HG03378 (cell line): ENCODE results near the gene ZNF451.

ENCODE experiments used
- ATAC-seq: cut with Tn5 transposase; IDR thresholded peaks from one replicate; pipeline ENCODE4 v1.9.1; 2021; ENCODE audit warnings: mild to moderate bottlenecking, moderate library complexity; ENCODE audit not compliant: unreplicated experiment

ZNF451 gene

GRCh38 chr6:57147955-57148858 is 58.2 kb downstream of the ZNF451 start:
- ATAC-seq: no peak

- ATAC-seq: no peak
These were observed 68.7 kb downstream of the ZNF451 start for GRCh38 chr6:57158658-57159057.

GRCh38 chr6:57159127-57159526 is 69.1 kb downstream of the ZNF451 start:
- no peak for ATAC-seq

DNA sequence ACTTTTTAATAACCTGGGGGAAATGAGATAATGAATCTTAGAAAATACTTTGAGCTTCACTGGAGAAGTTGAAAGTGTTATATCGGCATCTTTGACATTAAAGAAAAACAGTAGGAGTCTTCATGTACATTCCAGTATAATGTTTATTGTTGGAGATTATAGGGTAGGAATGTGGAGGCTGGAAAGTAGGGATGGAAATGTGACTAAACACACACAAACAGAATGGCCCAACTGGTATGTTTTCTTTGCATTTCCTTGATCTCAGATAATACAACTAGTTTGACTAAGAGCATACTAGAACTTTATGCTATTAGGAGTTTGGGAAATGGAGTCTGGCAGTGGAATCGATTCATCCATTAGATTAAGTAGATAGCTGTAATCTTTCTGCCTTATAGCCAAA is 72.0 kb downstream of the ZNF451 start:
- no peak for ATAC-seq

DNA sequence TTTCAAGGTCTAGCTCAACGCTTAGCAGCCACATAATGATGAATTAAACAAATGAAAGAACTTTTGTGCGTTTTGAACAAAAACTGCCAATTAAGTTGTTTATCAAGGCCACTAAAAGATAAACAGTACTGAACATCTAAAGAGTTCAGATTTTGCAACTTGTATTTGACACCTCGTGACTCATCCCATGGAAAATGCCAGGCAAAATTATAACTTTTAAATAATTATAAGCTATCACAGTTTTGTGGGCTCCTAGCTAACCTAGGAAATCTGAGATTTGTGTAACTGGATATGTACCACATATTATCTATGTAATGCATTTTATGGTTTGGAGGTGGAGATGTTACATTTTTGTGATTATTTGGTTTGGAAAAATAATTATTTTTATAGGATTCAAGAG is 72.5 kb downstream of the ZNF451 start:
- ATAC-seq: no peak

GRCh38 chr6:57163956-57164355 is 74.0 kb downstream of the ZNF451 start:
- no peak for ATAC-seq

- no peak for ATAC-seq
These were observed 75.1 kb downstream of the ZNF451 start for GRCh38 chr6:57165080-57165479.

DNA sequence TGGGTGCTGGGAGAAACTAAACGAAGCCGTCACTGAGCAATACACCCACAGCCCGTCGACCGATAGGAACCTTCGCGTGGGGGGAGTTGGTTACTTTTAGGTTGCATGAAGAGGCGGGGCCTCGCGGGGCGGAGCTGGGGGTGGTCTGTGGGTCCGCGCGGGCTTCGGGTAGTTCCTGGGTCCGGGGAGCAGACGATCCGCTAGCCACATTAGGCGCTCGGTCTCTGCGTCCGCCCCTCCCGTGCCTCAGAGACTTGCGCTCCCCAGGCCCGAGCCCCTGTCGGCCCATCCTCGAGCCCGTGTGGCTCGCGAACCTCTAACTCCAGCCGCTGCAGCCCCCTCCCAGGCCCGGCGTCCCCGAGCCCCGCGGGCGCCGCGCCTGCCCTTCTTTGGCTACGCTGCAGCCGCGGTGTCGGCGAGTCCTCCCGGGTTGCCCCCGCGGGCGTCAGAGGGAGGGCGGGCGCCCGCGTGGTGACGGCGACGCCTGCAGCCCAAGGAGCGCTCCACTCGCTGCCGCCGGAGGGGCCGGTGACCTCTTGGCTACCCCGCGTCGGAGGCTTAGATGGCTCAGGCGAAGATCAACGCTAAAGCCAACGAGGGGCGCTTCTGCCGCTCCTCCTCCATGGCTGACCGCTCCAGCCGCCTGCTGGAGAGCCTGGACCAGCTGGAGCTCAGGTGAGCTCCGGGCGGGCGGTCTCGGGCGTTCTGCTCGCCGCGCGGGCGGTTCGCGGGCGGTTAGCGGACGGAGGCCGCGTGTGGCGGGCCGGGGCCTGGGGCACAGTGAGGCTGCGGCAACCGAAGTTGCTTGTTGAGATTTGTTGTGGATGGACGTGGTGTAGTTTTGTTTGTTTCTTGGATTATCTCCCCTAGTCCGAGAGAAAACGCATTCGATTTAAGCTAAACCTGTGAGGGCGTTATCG is 82.4 kb downstream of the ZNF451 start, which contains the start of gene BAG2:
Gene BAG2 (plus strand): TSS at position 191 of the 920 bp plus-strand sequence. CDS start 372 bp downstream, at position 563.
- ATAC-seq: peak; percentile 82

DNA sequence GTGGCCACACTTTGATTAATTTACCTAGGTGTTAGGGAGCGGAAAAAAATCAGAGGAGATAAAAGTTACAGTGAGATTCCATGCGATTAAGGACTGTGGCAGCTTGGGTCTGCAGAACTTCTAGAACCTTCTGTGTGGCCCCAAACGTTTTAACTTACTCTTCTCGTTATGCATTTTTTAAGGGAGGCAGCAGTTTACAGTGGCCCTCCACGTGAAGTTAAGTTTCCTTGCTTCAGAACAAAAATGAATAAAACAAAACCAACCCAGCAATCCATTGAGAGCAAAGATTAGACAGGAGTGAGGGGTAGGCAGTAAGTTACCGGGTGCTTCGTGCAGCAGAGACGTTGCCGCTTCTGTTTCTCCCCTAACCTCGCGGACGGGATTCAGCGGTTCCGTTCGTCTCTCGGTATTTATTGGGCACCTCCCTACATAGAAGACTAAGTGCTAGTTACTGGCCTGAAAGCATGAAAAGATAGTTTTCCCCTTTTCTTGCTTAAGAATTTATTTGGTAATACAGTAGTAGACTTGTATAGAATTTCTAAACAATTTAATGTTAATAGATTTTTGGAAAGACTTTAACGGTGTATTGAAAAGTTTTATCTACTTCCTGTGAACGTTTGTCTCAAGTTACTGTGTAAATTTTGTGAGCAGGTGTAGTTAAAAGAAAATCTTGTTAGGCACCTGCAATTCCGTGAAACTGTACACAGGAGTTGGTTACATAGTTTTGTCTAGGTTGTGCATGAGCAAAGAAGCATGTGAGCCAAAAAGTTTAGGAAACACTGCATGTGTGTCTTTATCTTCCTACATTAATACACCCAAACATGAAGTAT is 83.3 kb downstream of the ZNF451 start:
- ATAC-seq: no peak

GRCh38 chr6:57173886-57174510 is 84.0 kb downstream of the ZNF451 start:
- ATAC-seq: no peak

DNA sequence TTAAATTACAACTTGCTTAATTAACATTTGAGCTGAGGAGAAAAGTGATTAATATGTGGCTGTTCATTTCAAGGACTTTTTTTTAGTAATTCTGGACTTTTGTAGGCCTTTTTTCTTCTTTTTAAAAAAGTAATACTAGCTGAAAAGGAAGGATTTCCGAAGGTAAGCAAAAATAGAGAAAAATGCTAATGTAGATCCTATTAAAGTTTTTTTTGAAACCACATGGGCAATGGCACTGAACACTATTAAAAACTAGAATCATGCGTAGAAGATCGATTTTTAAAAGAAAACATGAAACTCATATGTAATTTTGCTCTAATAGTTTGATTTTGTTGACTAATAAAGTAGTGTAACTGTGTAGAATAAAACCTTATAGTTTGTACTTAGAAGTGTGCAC is 84.5 kb downstream of the ZNF451 start:
- ATAC-seq: no peak

DNA sequence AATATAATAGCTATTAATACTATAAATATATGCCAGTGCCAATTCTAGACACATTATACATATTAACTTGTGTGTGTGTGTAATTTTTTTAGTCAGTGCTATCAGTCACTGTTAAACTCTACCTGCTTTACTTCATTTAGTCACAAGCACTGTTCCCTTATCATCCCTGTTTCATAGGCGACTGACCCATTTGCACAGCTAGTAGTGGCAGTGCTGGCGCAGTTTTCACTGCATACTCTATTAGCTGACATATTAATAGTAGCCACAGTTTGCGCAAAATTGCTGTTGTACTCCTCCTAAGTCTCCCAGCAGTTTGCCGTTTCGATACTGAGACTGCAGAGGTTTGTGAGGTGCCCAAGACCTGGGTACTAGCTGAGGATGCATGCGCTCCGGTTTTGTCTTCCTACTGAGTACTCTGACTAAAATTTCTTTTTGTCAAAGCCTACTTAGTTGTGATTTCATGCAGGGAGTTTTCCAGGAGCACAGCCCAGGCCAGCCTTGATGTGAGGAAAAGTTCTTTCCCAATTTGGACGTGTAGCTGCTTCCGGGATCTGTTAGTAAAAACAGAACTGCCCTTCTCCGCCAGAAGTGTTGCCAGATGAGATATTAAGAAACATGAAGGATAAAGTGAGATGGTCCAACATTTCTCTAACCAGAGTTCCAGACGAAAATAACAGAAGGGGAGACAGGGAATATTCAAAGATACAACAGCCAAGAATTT is 87.7 kb downstream of the ZNF451 start:
- ATAC-seq: no peak

DNA sequence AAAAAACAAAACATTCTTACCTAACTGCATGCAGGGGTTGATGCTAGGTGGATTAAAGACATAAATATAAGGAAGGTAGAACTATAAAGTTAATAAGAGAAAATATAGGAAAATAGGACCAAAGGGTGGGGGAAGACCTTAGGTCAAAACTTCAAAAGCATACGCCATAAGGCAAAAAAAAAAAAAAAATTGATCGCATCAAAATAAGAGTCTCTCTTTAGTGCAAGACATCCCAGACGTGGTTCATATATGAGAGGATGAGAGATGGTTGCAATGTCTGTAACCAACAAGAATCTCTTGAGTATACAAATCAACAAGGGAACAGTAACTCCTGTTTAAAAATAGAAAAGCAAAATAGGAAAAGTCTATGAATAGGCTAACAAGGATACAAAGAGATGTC is 90.6 kb downstream of the ZNF451 start:
- no peak for ATAC-seq

- ATAC-seq: no peak
These were observed 92.0 kb downstream of the ZNF451 start for GRCh38 chr6:57182017-57182432.

DNA sequence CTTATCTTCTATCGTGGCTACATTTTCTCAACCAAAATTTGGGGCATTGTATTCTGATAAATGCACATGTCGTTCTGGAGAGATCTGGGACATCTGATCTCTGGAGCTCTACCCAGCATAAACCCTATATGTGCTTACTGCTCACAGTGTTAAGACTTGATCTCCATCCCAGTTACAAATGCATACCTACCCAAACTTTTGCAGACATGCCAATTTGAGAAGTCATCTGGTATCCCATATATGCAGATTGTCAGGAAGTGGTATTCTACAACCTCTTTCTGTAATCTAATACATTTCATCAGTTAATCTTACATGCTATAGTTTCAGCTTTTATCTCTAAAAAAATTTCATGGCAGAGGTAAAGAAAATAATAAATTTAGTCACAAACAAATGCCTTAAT is 93.3 kb downstream of the ZNF451 start:
- no peak for ATAC-seq

DNA sequence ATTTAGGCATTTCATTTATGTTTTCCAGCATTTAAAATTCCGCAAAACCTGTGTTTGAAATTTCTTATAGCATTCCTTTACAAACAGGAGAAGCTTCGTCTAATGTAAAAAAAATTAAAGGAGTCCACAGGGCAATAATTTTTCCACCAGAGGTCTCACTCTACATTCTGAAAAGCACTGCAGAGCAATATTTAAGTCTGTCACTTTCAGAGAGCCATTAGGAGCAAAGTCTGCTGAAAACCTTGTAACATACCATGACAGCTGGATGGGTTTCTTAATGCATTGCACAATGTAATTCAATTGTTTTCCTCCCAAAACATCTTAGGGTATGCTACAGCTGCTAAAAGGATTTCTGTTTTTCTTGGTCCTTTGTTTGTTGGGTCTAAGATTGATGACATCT is 100.2 kb downstream of the ZNF451 start:
- no peak for ATAC-seq

- no peak for ATAC-seq
These were observed 103.2 kb downstream of the ZNF451 start for GRCh38 chr6:57193177-57193576.

DNA sequence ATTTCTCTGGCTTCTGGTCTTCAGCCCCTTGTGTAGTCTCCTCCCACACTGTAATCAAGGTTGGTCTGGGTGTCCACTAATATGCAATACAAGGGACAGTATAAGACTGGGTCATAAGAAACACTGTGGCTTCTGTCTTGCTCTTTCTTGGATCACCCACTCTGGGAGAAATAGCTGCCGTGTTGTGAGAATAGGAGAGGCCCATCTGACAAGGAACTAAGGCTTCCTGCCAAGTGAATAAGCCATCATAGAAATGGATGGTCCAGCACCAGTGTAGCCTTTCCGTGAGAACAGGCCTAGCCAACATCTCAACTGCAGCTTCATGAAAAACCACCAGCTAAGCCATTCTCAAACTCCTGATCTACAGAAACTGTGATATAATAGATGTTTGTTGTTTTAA is 105.5 kb downstream of the ZNF451 start:
- no peak for ATAC-seq

DNA sequence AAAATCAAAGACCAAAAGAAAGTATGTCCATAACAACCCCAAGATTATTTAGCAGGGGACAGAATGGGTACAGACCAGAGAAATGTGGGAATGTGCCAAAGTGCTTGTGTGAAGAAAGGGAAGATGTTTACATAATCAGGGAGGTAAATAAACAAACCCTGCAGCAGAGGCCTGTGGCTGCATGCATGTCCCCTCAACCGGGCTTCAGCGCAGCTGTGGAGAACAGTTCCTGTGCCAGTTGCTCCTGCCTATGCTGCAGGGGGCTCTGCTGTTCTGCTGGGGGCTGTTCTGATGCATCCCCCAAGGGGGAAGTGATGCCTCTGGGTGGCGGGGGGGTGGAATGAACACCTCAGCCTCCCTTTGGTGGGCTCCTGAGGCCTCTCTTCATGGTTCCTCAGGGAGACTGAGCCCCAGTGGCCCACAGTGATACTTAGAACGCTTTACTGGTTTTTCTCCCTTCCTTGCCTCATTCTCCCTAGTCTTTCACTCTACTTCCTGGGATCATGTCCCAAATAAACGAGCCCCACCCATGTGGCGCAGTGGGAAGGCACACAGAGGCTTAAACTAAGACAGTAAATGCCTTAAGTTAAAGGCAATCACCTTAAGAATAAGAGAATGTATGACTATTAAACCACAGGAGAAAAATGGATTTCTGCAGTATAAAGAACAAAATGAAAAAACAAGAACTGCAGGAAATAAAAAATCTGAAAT is 109.1 kb downstream of the ZNF451 start:
- ATAC-seq: no peak
